SK-N-MC (cell line): ENCODE results near the gene GRK2.

Source experiments
- EZH2 ChIP-seq: fragments of 200-600 bp; sonication (generic); IDR thresholded peaks from one replicate; pipeline ENCODE4 v1.6.1; 2017; ENCODE audit warnings: antibody characterized with exemption
- FOXP2 ChIP-seq: optimal IDR thresholded peaks from 2 replicates; pipeline ENCODE3; 2011; ENCODE audit warnings: mild to moderate bottlenecking, moderate library complexity; ENCODE audit not compliant: insufficient read depth; ENCODE audit errors: extremely low read length, control extremely low read depth
- POLR2AphosphoS5 ChIP-seq: IDR thresholded peaks from 2 replicates; pipeline ENCODE4 v1.6.1; 2012; ENCODE audit warnings: mild to moderate bottlenecking, low read depth, low read length, borderline replicate concordance

- TF ChIP-seq EZH2 (no peak), POLR2AphosphoS5 (no peak), FOXP2 (no peak)
Measured at GRCh38 chr11:67250059-67251043, 15.9 kb upstream of the GRK2 start.
